ENCODE results near the gene MSRB1. TPM values are rescaled to one million over a fixed set of nuclear protein-coding genes. Genes with fewer than 3 reads are reported as not detected.

The MSRB1 gene
- polyA plus RNA-seq, 1 donor from 2014 or later: 6.0 TPM

DNA sequence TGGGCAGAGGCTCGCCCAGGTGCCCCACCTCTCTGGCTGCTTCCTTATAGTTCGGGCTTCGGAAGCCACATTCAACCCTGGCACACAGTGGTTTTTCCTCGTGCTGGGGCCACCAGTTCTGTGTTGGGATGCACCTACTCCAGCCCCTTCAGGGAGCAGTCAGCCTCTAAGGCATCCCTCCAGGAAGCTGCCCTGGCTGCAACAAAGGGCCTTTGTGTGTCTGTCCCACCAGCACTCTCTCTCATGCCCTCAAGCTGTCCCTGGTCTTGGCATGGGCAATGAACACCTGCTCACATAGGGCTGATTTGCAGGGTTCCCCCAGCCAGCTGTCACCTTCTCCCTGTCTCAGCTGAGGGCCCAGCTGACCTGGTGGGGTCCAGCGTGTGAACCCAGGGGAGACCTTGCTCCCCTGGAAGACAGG, 39.0 kb upstream of the MSRB1 start:
- H3K9me3 ChIP-seq (ENCODE audit: low read length): no peaks in the 10 kb centered on the region
- H3K36me3 ChIP-seq (ENCODE audit: insufficient read depth, low read length): no peaks in the 10 kb centered on the region
- no peaks in the 10 kb centered on the region for H3K79me2 ChIP-seq (replicated peaks; ENCODE audit: insufficient read depth, low read length)
- no peak overlapping the region for H3K9ac ChIP-seq (ENCODE audit: low read length)
- H3K4me2 ChIP-seq (ENCODE audit: low read length): no peak overlapping the region
- H2AFZ ChIP-seq (ENCODE audit: low read depth, low read length): no peak overlapping the region
- H3K9me2 ChIP-seq (ENCODE audit: insufficient read depth, low read length): no peaks in the 10 kb centered on the region
- peaks cover 29% of the 10 kb centered on the region for H3K27me3 ChIP-seq (ENCODE audit: insufficient read depth, low read depth, low read length)
- TF ChIP-seq EP300 (conservative IDR thresholded peaks at IDR 0.05; ENCODE audit: poor library complexity, severe bottlenecking): no peak
- TF ChIP-seq, protein P1, sequence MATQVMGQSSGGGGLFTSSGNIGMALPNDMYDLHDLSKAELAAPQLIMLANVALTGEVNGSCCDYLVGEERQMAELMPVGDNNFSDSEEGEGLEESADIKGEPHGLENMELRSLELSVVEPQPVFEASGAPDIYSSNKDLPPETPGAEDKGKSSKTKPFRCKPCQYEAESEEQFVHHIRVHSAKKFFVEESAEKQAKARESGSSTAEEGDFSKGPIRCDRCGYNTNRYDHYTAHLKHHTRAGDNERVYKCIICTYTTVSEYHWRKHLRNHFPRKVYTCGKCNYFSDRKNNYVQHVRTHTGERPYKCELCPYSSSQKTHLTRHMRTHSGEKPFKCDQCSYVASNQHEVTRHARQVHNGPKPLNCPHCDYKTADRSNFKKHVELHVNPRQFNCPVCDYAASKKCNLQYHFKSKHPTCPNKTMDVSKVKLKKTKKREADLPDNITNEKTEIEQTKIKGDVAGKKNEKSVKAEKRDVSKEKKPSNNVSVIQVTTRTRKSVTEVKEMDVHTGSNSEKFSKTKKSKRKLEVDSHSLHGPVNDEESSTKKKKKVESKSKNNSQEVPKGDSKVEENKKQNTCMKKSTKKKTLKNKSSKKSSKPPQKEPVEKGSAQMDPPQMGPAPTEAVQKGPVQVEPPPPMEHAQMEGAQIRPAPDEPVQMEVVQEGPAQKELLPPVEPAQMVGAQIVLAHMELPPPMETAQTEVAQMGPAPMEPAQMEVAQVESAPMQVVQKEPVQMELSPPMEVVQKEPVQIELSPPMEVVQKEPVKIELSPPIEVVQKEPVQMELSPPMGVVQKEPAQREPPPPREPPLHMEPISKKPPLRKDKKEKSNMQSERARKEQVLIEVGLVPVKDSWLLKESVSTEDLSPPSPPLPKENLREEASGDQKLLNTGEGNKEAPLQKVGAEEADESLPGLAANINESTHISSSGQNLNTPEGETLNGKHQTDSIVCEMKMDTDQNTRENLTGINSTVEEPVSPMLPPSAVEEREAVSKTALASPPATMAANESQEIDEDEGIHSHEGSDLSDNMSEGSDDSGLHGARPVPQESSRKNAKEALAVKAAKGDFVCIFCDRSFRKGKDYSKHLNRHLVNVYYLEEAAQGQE (IDR thresholded peaks at IDR 0.05; ENCODE audit: borderline replicate concordance): no peak
- no peak for TF ChIP-seq MXI1 (conservative IDR thresholded peaks at IDR 0.05; ENCODE audit: poor library complexity, severe bottlenecking)
- no peak for TF ChIP-seq POLR2AphosphoS5 (IDR thresholded peaks at IDR 0.05)
- no peak for TF ChIP-seq RAD21 (conservative IDR thresholded peaks at IDR 0.05)
- TF ChIP-seq EZH2 (IDR thresholded peaks at IDR 0.05; ENCODE audit: borderline replicate concordance, insufficient read depth, low read length, poor library complexity, severe bottlenecking): no peak
- TF ChIP-seq, protein P2, sequence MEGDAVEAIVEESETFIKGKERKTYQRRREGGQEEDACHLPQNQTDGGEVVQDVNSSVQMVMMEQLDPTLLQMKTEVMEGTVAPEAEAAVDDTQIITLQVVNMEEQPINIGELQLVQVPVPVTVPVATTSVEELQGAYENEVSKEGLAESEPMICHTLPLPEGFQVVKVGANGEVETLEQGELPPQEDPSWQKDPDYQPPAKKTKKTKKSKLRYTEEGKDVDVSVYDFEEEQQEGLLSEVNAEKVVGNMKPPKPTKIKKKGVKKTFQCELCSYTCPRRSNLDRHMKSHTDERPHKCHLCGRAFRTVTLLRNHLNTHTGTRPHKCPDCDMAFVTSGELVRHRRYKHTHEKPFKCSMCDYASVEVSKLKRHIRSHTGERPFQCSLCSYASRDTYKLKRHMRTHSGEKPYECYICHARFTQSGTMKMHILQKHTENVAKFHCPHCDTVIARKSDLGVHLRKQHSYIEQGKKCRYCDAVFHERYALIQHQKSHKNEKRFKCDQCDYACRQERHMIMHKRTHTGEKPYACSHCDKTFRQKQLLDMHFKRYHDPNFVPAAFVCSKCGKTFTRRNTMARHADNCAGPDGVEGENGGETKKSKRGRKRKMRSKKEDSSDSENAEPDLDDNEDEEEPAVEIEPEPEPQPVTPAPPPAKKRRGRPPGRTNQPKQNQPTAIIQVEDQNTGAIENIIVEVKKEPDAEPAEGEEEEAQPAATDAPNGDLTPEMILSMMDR (IDR thresholded peaks at IDR 0.05; ENCODE audit: poor library complexity, severe bottlenecking): no peak
- TF ChIP-seq TAF1 (IDR thresholded peaks at IDR 0.05; ENCODE audit: low read depth): no peak
- TF ChIP-seq SMC3 (conservative IDR thresholded peaks at IDR 0.05; ENCODE audit: poor library complexity): no peak
- H3K27ac ChIP-seq (ENCODE audit: low read length): no peak overlapping the region
- H4K20me1 ChIP-seq (ENCODE audit: insufficient read depth): no peaks in the 10 kb centered on the region
- no peaks in the 10 kb centered on the region for H3F3A ChIP-seq (ENCODE audit: insufficient read depth, low read length, poor library complexity, severe bottlenecking)
- no peak overlapping the region for H3K4me3 ChIP-seq (ENCODE audit: low read length)

GRCh38 chr16:1981398-1981836, 38.4 kb upstream of the MSRB1 start, which contains the start of gene NOXO1:
Gene NOXO1 (minus strand): TSS chr16:1981469. CDS start chr16:1981179, 290 bp downstream.
- Histone ChIP-seq H3K9me2 (ENCODE audit: insufficient read depth, low read length) (no peaks in the 10 kb centered on the region), H3K4me2 (ENCODE audit: low read length) (no peak within 1 kb of the TSS), H3K27ac (ENCODE audit: low read length) (no peak within 1 kb of the TSS), H4K20me1 (ENCODE audit: insufficient read depth) (no peaks in the 10 kb centered on the region), H3K4me3 (ENCODE audit: low read length) (no peak within 1 kb of the TSS), H3K36me3 (ENCODE audit: insufficient read depth, low read length) (no peaks in the 10 kb centered on the region), H3K79me2 (replicated peaks; ENCODE audit: insufficient read depth, low read length) (no peaks in the 10 kb centered on the region), H2AFZ (ENCODE audit: low read depth, low read length) (no peak within 1 kb of the TSS), H3K27me3 (ENCODE audit: insufficient read depth, low read depth, low read length) (peaks cover 29% of the 10 kb centered on the region), H3F3A (ENCODE audit: insufficient read depth, low read length, poor library complexity, severe bottlenecking) (no peaks in the 10 kb centered on the region), H3K9ac (ENCODE audit: low read length) (no peak within 1 kb of the TSS), H3K9me3 (ENCODE audit: low read length) (no peaks in the 10 kb centered on the region)
- TF ChIP-seq, protein P1 (IDR thresholded peaks at IDR 0.05; ENCODE audit: borderline replicate concordance): no peak
- TF ChIP-seq POLR2AphosphoS5 (IDR thresholded peaks at IDR 0.05): no peak
- no peak for TF ChIP-seq SMC3 (conservative IDR thresholded peaks at IDR 0.05; ENCODE audit: poor library complexity)
- TF ChIP-seq EZH2 (IDR thresholded peaks at IDR 0.05; ENCODE audit: borderline replicate concordance, insufficient read depth, low read length, poor library complexity, severe bottlenecking): no peak
- TF ChIP-seq MXI1 (conservative IDR thresholded peaks at IDR 0.05; ENCODE audit: poor library complexity, severe bottlenecking): no peak
- TF ChIP-seq RAD21 (conservative IDR thresholded peaks at IDR 0.05): no peak
- TF ChIP-seq EP300 (conservative IDR thresholded peaks at IDR 0.05; ENCODE audit: poor library complexity, severe bottlenecking): no peak
- no peak for TF ChIP-seq TAF1 (IDR thresholded peaks at IDR 0.05; ENCODE audit: low read depth)
- TF ChIP-seq, protein P2 (IDR thresholded peaks at IDR 0.05; ENCODE audit: poor library complexity, severe bottlenecking): no peak

Data from neural cell (in vitro differentiated cells).